Right cardiac atrium (tissue), 5 donors: Measurements from ENCODE around the gene CHD9NB. TPM values are rescaled to one million over a fixed set of nuclear protein-coding genes. Genes with fewer than 3 reads are reported as not detected.
A peak's percentile ranks its signal among the peaks of the same experiment; 100 is the strongest.

Experiments
- ATAC-seq, 2 donors: fragments of 200-7000 bp; cut with Tn5 transposase; one replicate each; pipeline versions ENCODE4 v1.8.0 to v1.9.1; 2020; ENCODE audit warnings: moderate library complexity in 2 of 2, mild to moderate bottlenecking in 1 of 2
- DNase-seq, 3 donors: peaks; one replicate each; pipeline ENCODE4 v3.0.0-alpha.2; 2020
- H3K27ac ChIP-seq: one replicate; pipeline ENCODE4 v1.5.1; 2013; ENCODE audit warnings: mild to moderate bottlenecking, low read length, control low read depth, moderate library complexity
- H3K27me3 ChIP-seq: one replicate; pipeline ENCODE4 v1.6.1; 2013; ENCODE audit not compliant: control insufficient read depth, insufficient read depth
- H3K4me1 ChIP-seq: one replicate; pipeline ENCODE4 v1.6.1; 2013; ENCODE audit warnings: low read length; ENCODE audit not compliant: control insufficient read depth, insufficient read depth
- H3K4me3 ChIP-seq: one replicate; pipeline ENCODE4 v1.5.1; 2013; ENCODE audit warnings: low read length, control low read depth
- H3K9me3 ChIP-seq: one replicate; pipeline ENCODE4 v1.6.1; 2013; ENCODE audit warnings: low read length; ENCODE audit not compliant: control insufficient read depth
- WGBS: extraction: QIAGEN DNeasy Blood & Tissue Kit; methylation state at CpG from one replicate; pipeline ENCODE4 v1.1.7; 2013; 5-methylcytosine and 5-hydroxymethylcytosine counted together
- intact Hi-C, 4 donors: fragments of 100-400 bp; cut with DNase I; formaldehyde crosslinking; loops; one replicate each; pipeline versions ENCODE4 v1.11.0 to v1.14.0; 2022 to 2023
- polyA plus RNA-seq: library from polyadenylated mRNA; stranded (reverse); fragments of 200-250 nt; gene quantifications from one replicate; pipeline ENCODE4 v1.2.3, GENCODE V29; 2013
- total RNA-seq, 4 donors: library from RNA; stranded (reverse); fragmentation: NEBNext Ultra II Directional; extraction: Animal tissue kit (Norgen Biotek cat#: 25700); gene quantifications; one replicate each; pipeline ENCODE4 v1.2.1, GENCODE V29; 2021
- donor health status: healthy with polysubstance abuse.
- donor health status: DM: no; HTN: yes; CAD: no.
- donor health status: DM: no; HTN: no; CAD: no.
- donor health status: DM: no; HTN: yes; CAD: no; lungs with severe emphysema.
- donor health status: DM: yes; HTN: yes; CAD: no.

CHD9NB gene
- total and polyA plus RNA-seq, 5 donors = 0.50 to 0.94 (median 0.77) TPM

DNA sequence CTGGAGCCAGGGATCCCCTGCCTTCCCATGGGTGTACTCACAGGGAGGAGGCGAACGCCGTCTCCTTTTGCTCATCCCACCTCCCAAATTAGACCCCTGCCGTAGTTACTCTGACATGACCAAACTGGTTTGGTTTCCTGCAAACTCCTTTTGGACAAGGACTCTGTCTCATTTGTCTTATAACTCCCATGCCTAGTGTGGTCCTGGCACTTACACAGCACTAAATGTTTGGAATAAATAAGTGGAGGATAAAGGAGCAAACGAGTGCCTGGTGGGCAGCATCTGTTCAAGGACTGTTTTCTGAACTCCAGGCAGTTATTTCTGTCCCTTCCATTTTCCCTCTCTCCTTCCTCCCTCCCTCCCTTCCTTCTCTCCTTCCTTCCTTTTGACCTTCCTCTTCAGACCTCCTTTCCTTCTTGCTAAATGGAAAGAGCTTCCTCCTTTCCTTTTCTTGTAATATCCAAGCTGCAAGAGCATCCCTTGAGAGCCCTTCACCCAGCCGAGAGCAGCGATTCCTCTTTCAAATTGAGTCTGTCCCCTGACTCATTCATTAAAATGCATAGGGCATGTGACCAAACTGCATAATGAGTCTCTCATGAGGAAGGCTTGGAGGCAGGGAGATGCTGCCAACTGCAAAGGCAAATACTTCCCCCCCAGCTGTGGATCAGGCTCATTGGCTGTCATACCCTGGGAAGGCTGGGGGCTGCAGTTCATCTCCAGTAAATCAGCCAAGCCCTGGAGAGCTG is 38.9 kb upstream of the CHD9NB start:
- peaks cover 34% of the 10 kb centered on the region for H3K4me1 ChIP-seq
- no peaks in the 10 kb centered on the region for H3K27me3 ChIP-seq
- H3K27ac ChIP-seq = peak overlapping the region; percentile 73
- ATAC-seq (peak; percentile 52 to 64), DNase-seq (peak; percentile 82 to 89 (median 89))
- 27% methylated on average over 7 of the region's 7 CpGs for WGBS
- intact Hi-C loops = loop anchor here in 2 of 4 donors (5.0 kb wide), 1 partner anchor 34 kb away; no protein-coding TSS in a partner anchor
- H3K4me3 ChIP-seq = no peak overlapping the region
- H3K9me3 ChIP-seq = no peaks in the 10 kb centered on the region

DNA sequence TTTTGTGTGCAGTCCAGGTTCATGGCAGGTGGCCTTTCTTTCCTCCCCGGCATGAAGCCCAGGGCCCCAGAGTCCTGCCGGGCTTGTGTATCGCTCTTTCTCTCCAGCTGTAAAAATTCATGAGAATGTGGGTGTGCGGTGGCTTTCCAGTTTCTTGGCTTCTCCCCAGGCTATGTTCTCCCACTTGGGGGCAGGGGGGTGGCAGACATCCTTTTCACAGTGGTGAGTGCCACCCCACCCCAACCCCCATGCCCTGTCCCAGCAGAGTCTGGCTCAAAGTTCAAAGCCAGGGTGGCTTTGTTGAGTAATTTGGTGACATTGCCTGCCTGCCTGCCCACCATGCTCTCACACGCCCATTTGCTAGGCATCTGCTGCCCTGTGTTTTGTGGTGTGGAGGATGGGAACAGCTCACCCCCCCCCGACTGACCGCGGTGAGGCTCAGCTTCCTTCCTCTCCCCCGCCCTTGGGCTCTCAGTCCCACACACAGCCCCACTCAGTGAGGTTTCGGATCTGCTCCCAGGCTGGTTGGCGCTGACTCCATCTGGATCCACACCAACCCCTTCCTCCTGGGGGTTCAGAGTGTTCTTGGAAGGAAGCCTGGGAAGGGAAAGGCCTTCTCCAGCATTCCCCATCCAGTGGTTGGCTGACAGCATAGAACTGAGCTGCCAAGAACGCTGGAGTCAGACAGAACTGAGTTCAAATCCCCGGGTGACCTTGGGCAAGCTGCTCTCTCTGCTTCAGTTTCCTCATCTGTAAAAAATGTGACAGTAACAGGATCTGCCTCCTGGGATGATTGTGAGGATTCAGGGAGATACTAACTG is 38.1 kb upstream of the CHD9NB start:
- WGBS = 22% methylated on average over 13 of the region's 13 CpGs
- ATAC-seq (peak; percentile 95 to 96), DNase-seq (peak; percentile 95 to 97 (median 97))
- Histone ChIP-seq H3K4me1 (peaks cover 37% of the 10 kb centered on the region), H3K9me3 (no peaks in the 10 kb centered on the region), H3K27me3 (no peaks in the 10 kb centered on the region), H3K4me3 (no peak overlapping the region), H3K27ac (peak overlapping the region; percentile 89)
- intact Hi-C loops = loop anchor here in 2 of 4 donors (5.0 kb wide), 1 partner anchor 34 kb away; no protein-coding TSS in a partner anchor

- H3K4me1 ChIP-seq = peaks cover 37% of the 10 kb centered on the region
- peak overlapping the region; percentile 89 for H3K27ac ChIP-seq
- WGBS = 28% methylated on average over 5 of the region's 5 CpGs
- no peak overlapping the region for H3K4me3 ChIP-seq
- H3K9me3 ChIP-seq = no peaks in the 10 kb centered on the region
- intact Hi-C loops = loop anchor here in 2 of 4 donors (5.0 kb wide), 1 partner anchor 33 kb away; no protein-coding TSS in a partner anchor
- ATAC-seq (no peak), DNase-seq (no peak)
- H3K27me3 ChIP-seq = no peaks in the 10 kb centered on the region
These were observed 37.5 kb upstream of the CHD9NB start for GRCh38 chr16:53090286-53090590.

- Histone ChIP-seq H3K4me3 (no peak overlapping the region), H3K27me3 (no peaks in the 10 kb centered on the region), H3K4me1 (peaks cover 39% of the 10 kb centered on the region), H3K27ac (peak overlapping the region; percentile 89), H3K9me3 (no peaks in the 10 kb centered on the region)
- peak in 1 of 3 donors; percentile 66 for DNase-seq
- intact Hi-C loops = loop anchor here in 2 of 4 donors (5.0 kb wide), 1 partner anchor 32 kb away; no protein-coding TSS in a partner anchor
- WGBS = 29% methylated on average over 4 of the region's 4 CpGs
- ATAC-seq = no peak
These were observed 37.0 kb upstream of the CHD9NB start for GRCh38 chr16:53089434-53090285.

- H3K27me3 ChIP-seq = no peaks in the 10 kb centered on the region
- H3K4me3 ChIP-seq = no peak overlapping the region
- no peaks in the 10 kb centered on the region for H3K9me3 ChIP-seq
- no peak for ATAC-seq
- intact Hi-C loops = no loop called here
- H3K4me1 ChIP-seq = peaks cover 33% of the 10 kb centered on the region
- no peak for DNase-seq
- 52% methylated on average over 3 of the region's 3 CpGs for WGBS
- peak overlapping the region; percentile 25 for H3K27ac ChIP-seq
These were observed 34.4 kb upstream of the CHD9NB start for GRCh38 chr16:53087101-53087500.

GRCh38 chr16:53085931-53086421 is 33.3 kb upstream of the CHD9NB start:
- ATAC-seq = peak in 1 of 2 donors; percentile 0
- intact Hi-C loops = no loop called here
- Histone ChIP-seq H3K4me3 (no peak overlapping the region), H3K4me1 (peaks cover 25% of the 10 kb centered on the region), H3K27ac (peak overlapping the region; percentile 73), H3K9me3 (no peaks in the 10 kb centered on the region), H3K27me3 (no peaks in the 10 kb centered on the region)
- WGBS = 46% methylated on average over 6 of the region's 6 CpGs
- DNase-seq = peak in 1 of 3 donors; percentile 42

DNA sequence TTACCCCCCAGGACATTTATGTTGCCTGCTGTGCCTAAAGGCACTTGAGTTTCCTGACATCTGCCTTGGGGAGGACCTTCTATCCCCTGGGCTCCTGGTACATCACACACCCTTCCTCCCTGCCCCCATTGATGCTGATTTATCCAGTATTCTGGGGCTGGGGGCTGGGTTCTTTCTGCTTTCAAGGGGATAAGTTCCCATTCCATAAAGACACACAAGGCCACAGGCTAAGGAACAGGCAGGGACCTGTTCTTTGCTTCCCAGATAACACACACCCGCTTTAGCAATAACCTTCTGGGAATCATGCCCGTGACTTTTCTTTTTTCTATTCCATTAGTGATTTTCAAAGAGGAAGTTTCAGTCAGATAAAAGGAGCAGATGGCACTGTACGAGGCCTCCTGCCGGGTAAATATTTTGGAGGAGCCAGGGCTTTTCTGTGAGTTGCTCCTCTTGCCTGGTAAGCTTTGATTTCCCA is 32.7 kb upstream of the CHD9NB start:
- no peaks in the 10 kb centered on the region for H3K27me3 ChIP-seq
- intact Hi-C loops = no loop called here
- ATAC-seq = peak; percentile 54 to 74
- peaks cover 23% of the 10 kb centered on the region for H3K4me1 ChIP-seq
- DNase-seq = peak in 1 of 3 donors; percentile 60
- no peak overlapping the region for H3K4me3 ChIP-seq
- peak overlapping the region; percentile 99 for H3K27ac ChIP-seq
- no peaks in the 10 kb centered on the region for H3K9me3 ChIP-seq
- WGBS = 35% methylated on average over 4 of the region's 4 CpGs

DNA sequence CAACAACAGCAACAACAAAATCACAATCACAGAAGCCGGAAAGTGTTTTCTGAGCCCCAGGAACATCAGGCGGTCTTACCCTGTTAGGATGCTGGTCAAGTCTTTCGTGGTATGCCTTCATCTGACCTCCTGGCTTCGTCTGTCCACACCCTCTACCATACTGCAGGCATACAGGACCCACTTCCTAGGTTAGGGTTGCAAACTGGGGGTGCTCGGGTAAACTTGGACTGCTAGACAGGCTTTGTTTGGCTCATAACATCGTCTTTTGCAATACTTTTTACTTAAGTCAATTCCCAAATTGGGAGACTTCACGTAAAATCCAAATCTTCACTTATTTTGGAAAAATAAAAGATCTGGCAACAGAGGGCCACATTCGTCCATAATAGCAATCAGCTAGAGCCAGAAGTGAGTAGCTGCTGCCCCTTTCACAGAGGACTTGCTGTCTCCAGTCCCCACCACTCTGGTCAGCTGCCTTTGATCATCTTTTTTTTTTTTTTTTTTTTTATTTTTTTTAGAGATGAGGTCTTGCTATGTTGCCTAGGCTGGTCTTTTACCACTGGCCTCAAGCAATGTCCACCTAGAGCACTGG is 32.1 kb upstream of the CHD9NB start:
- no peak overlapping the region for H3K4me3 ChIP-seq
- intact Hi-C loops = no loop called here
- WGBS = 68% methylated on average over 8 of the region's 8 CpGs
- H3K4me1 ChIP-seq = peaks cover 19% of the 10 kb centered on the region
- H3K27ac ChIP-seq = peak overlapping the region; percentile 99
- no peaks in the 10 kb centered on the region for H3K27me3 ChIP-seq
- ATAC-seq (peak; percentile 27 to 69), DNase-seq (peak in 1 of 3 donors; percentile 61)
- H3K9me3 ChIP-seq = no peaks in the 10 kb centered on the region

DNA sequence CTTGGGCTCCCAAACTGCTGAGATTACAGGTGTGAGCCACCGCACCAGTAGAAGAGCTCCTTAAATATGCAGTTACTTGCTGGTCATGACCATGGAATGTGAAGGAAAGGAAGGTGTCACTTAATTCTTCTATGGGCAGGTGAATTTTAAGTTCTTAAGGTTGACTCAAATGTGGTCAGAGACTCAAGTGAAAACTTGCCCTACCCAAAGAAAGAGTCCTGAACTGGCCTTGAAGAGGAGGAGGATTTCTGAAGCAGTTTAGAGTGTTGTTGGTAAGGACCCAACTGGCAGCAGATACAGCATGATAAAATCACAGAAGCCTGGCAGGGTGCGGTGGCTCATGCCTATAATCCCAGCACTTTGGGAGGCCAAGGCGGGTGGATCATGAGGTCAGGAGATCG is 31.4 kb upstream of the CHD9NB start:
- Histone ChIP-seq H3K27ac (peak overlapping the region; percentile 34), H3K9me3 (no peaks in the 10 kb centered on the region), H3K27me3 (no peaks in the 10 kb centered on the region), H3K4me3 (no peak overlapping the region), H3K4me1 (peaks cover 18% of the 10 kb centered on the region)
- ATAC-seq (no peak), DNase-seq (peak in 1 of 3 donors; percentile 60)
- 88% methylated on average over 4 of the region's 4 CpGs for WGBS
- intact Hi-C loops = no loop called here

GRCh38 chr16:53083119-53083518 is 30.4 kb upstream of the CHD9NB start:
- WGBS = 60% methylated on average over 1 of the region's 1 CpG
- intact Hi-C loops = no loop called here
- DNase-seq (no peak), ATAC-seq (no peak)
- Histone ChIP-seq H3K27ac (no peak overlapping the region), H3K27me3 (no peaks in the 10 kb centered on the region), H3K9me3 (no peaks in the 10 kb centered on the region), H3K4me3 (no peak overlapping the region), H3K4me1 (peaks cover 18% of the 10 kb centered on the region)
